GM19468 (cell line): ENCODE data around the gene NT5DC1.

Experiments used
- ATAC-seq: cut with Tn5 transposase; IDR thresholded peaks from one replicate; pipeline ENCODE4 v1.9.1; 2021; ENCODE audit warnings: mild to moderate bottlenecking, moderate library complexity, moderate number of reproducible peaks; ENCODE audit not compliant: unreplicated experiment; ENCODE audit errors: extremely low read depth

The NT5DC1 gene

DNA sequence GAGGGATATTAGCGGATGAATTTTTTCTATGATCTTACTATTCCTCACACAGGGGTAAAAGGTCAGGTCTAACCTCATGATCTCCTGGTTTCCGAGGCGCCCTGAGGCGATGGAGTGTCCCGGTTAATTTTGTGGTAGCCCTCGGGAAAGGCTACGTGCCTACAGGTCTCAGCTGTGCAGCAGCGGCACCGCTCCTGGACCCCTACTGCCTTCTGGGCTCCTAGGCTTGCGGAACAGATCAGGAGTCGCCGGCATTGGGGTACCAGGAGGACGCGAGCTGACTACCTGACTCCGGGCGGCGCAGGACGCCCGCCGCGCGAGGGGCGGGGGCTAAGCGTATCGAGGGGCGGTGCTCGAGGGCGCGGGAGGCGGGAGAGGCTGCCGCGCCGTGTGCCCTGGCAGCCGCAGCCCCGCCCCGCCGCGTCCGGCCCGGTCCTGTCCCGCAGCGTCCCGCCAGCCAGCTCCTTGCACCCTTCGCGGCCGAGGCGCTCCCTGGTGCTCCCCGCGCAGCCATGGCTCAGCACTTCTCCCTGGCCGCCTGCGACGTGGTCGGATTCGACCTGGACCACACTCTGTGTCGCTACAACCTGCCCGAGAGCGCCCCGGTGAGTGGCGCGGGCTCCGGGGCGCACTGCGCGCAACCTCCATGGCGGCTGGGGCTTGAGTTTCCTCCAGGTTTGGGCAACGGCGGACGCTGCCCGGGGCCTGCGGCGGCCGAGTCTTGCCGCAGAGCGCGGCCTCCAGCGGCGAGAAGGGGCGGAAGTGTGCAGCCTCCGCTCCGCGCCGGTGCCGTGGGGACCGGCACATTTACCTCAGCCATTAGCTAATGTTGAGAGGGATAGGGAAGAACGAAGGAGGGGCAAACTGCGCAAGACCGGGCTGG is at the start of gene NT5DC1:
TSS of gene NT5DC1 (plus strand) at position 435 of the 883 bp plus-strand sequence. CDS start at position 513, 78 bp downstream.
- peak; percentile 90 for ATAC-seq

DNA sequence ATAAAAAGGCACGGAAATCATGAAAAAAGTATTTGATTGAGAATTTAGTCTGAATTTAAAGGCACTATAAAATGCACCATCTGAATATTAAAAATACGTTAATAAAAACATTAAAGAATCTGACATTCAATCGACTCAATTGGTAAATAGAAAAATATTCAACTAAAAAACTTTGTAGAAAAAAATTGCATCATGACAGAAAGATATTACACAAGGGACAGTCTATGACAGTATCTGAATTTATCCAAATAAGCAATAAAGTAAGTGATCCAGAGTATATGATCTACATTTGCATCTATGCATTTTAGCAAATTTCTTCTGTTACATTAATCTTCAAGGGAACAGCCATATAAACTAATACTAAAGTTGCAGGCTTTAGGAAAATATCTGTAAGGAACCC is 49.4 kb upstream of the NT5DC1 start:
- no peak for ATAC-seq

DNA sequence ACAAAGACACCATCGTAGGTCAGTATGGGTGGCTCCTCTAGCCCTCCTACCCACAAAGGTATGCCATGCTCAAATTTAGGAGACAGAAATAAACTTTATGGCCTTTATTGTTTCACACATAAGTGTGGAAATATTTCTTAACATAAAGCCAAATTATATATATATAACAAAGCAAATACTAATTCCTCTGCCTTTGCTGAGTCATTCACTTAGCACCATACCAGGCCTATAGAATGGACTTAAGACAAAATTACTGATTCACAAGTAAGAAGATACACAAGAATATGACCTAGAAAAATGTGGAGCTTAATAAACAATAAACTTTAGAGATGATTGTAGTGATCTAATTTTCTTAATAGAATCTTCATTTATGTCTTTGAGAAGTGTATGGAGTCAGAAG is 45.1 kb upstream of the NT5DC1 start:
- no peak for ATAC-seq

DNA sequence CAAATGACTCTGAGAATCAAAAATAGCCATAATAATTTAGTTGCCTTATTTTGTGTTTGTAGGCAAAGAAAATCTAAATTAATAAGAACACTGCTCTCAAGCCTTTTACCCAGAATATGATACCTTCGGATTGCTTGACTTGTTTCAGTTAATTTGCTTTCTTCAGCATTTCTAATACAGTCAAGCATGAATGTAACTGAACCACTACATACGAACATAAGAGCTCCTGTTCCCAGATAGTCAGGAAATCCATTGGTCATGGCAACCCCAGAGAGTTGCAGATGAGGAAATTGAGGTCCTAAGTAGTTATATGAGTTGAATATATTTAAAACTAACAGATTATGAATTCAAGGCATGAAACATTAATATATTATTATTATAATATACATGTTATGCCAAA is 42.9 kb upstream of the NT5DC1 start:
- no peak for ATAC-seq

DNA sequence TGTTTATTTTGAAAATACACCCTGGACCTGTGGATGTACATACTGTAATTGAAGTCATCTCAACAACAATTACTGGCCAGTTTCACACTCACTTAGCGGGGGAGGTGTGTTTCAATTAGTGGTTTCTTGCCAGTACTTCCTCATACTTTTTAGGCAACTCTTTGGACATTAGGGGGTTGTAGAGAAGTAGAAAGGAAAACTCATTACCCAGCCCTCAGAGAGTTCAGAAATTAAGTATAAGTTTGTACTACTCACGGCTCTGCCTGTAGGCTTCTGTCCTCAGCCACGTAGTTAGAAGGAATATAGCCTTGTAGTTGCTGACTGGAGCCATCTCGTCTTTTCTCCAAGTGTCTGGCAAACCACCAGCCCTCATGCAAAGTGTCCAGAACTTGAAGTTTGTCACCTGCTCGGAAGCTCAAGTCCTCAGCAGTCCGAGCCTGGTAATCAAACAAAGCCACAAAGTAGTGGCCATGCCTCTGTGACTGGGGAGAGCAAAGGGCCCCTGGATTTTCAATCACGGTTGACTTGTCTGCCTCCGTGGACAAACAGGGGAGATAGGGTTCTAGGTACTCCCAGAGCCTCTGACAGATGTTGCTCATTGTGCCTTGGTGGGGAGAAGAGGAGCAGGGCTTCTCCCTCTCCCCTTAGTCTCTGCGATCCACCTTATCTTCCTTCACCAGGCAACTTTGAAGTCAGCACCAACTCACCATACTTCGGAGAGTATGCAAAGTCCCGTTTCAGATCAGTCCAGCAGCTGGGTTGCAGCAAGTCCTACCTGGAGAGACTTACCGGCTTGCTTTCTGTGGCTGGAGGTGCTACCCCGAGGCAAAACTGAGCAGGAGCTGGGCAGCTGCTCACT is 40.7 kb upstream of the NT5DC1 start:
- no peak for ATAC-seq

DNA sequence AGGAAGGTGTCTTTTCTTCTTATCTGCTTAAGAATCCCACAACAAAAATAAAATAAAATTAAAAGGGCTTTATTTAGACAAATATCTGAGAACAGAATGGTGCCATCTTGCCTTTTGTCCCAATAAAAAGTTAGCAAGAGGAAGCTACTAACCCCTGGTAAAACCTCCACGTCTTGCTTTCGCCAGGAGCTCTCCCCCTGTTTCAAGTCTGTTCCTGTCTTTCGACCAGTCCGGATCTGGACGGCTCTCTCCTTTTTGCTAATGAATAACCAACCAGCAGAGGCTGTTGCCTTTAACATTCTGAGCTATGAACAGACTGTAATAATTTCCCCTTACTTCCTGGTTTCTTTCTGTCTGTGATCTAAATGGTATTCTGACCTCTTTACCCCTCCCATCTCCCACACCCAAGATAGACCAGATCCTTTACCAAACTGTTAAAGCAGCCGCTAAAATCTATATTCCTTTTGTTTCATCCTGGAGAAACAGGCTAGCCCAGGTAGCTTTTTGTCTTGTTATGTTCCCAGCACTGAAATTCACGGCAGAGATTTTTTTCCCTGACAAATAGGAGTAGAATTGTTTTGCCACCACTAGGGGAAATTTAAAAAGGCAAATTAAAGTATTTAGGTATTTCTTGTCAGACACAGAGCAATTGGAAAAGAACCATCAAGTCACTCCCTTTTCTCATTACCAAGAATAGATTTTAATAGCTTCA is 39.9 kb upstream of the NT5DC1 start, which contains the start of gene FRK:
TSS of gene FRK (minus strand) at position 320 of the 712 bp plus-strand sequence. CDS start 580 bp downstream, outside the sequence.
- no peak for ATAC-seq

DNA sequence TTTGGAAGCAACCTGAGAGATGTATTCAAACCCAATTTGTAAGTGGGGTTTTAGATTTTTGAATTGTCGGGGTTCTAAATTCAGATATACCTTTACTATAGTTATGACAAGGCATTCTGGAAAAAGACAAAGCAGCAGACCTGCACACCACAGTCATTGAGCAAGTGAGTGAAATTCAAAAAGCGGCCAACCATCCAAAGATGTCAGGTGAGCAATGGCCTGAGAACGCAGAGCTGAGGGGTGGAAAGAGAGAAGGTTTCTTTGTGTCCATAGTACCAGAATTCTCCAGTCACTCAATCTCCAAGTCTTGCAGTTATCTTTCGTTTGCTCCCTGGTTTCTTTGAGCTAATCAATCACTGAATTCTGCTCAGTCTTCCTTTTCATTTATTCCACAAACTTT is 38.2 kb upstream of the NT5DC1 start:
- ATAC-seq: no peak

DNA sequence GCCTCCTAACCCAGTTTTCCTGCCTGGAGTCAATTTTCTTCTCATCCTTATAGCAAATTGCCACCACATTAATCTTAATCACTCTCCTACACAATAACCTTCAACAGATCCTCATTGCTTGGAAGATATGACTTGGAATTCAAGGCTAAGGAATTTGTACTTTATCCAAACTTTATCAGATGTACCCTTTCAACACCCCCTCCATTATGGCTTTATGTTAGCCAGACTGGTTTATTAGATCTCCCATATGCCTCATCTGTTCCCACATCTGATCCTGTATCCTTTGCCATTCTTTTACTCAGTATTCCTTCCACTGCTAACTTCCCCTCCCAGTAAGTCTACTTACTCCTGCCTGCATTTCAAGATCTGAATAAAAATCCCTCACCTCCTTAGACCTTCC is 36.0 kb upstream of the NT5DC1 start:
- no peak for ATAC-seq

DNA sequence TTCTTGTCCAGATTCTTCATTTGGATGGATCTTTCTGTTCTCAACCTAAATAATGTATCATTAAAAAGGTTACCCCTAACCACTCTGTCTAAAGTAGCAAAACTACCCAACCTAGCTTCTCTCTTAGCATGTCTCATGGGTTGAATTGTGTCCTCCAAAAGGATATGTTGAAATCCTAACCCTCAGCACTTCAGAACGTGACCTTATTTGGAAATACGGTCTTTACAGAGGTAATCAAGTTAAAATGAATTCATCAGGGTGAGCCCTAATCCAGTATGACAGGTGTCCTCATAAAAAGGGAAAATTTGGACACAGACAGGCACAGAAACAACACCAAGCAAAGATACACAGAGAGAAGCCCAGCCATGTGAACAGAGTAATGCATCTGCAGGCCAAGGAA is 33.9 kb upstream of the NT5DC1 start:
- ATAC-seq: no peak

DNA sequence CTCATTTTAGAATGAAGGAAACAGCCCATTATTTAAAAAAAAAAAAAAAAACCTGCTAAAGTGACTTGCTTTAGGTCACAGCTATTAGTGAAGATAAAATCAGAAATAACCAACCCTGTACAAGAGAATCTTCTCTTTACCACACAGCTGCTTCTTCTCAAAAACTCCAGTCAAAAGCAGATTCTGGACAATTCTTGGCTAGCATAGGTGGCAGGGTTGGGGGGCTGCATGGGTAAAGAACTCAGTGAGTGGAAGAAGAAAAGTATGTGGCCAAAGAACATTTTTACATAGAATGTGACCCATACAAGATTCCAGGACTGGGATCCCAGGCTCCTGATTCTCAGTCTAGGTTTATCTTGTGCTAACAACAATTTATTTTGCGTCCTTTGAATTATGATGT is 30.6 kb upstream of the NT5DC1 start:
- ATAC-seq: no peak

DNA sequence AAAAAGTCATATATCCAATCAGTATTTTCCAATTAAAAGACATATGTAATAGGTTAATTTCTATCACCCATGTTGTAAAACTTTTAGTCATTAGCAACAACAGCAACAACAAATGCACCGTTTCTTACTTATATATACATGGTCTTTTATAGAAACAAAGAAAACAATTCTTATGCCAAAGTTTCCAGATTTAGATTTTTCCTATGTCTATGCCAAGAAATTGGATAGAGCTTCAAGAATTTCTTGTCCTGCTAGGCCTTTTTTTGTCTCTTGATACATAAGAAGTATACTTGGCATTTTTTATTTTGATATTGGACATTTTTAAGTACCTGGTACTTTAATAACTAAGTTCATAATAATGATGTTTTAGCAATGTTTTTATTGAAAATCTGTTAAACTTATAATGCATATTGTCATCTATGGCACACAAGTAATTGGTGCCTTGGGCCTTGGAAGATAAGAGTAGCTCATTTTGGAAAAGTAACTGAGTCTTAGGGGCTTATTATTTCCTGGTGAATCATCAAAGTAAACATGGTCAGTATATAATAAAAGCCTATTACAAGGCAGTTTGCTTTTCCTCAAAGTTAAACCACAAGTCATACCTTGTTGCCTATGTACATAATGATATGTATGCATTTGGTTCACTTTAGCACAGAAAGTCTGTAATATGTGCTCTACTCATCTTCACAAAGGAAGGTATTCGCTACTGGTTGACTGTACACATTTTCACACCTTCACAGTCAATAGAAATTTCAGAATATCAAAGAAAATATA is 29.9 kb upstream of the NT5DC1 start:
- no peak for ATAC-seq

DNA sequence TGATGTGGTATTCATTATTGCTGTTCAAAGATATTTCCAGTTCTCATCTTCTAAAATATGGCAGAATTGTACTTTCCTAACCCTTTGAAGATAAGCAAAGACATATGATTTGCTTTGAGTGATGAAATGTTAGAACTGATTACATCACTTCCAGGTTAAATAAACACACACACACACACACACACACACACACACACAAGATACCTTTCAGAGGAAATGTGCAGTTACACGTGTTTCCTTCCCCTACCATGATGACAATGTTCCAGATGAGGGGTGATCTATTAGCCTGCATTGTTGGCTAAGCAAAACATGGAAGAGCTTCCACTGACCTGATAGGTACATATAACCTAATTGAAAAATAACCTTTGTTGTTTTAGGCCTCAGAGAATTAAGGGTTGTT is 28.3 kb upstream of the NT5DC1 start:
- ATAC-seq: no peak

DNA sequence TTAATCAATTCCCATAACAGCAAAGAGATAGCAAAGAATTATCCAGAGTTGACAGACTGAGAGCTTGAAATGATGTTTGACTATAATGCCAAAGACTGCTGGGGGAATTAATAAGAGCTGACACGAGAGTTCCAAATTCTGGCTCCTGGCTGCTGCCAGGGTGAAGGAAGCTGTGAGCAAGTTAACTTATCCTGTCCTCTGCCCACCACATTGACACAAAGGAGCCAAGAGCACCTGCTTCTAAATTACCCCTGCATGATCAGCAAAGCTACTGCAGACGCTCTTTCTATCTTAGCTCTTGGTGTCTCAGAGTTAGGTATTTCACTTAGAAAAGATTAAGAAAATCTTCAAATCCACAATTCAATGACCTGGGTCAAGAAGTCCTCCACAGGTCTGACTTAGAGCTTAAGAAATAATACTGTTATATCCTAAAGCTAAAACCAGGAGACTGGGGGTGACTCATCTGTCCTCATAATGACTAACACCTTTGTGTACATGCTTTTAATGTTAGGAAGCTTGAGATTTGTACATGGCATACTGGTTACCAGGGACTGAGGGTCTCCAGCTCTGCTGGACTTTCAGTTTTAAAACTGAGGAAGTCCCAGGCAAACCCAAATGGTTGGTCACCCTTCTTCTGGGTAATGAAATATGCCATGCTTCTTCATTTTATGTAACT is 26.8 kb upstream of the NT5DC1 start:
- ATAC-seq: no peak

DNA sequence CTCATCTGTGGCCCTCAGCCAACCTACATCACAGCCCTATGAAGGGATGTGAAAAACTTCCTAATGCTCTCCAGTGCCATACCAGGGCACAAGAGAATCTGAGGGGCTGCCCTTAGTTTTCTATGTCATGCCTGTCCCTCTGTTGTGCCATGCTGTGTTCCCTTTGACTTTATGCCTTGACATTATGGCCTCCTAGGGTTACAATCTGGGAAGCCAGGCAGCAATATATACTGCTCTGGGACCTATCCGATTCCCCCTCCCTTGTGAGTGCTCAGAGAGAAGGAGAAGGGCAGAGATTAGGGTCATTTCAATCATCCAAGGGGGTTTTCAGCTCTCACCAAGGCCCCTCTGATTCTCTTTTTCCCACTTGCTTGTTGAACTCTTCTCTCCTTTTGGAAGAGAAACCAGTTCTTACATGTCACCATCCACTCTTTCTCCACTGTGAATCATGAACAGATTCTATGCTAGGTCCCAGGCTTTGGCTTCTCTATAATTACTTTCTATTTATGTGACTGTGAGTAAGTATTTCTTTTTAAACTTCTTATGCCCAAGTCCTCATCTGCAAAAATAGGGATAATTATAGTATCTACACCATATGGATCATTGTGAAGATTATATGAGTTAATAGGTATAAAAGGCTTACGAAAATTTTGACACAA is 25.8 kb upstream of the NT5DC1 start:
- no peak for ATAC-seq

DNA sequence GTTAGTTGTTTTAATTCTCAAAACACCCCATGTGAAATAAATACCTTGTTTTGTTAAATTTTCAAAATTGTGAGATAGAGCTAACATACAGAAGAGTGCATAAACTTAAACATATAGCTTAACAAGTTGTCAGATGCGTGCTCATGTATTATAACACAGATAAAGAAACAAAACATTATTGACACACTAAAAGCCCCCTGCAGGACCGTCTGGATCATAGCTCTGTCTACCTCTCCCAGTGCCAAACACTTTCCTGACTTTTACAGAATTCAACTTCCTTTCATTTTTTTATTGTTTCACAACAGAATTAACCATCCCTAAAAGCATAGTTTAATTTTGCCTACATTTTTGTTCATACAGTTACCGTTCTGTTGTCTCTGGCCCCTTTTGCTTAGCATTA is 22.1 kb upstream of the NT5DC1 start:
- no peak for ATAC-seq

DNA sequence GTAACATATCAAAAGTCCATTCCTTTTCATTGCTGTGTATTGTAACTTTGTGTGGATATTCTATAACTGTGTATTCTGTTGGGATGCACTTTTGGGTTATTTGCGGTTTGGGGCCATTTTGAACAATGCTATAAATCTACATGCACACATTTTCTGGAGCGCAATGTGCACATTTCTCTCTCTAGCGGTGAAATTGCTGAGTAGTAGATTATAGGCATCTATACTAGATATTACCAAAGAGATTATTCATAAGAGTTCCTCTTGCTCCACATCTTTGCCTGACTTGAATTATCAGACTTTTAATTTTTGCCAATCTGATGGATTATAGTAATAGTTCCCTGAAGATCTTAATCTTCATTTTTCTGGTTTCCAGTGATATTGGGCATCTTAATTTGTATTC is 21.7 kb upstream of the NT5DC1 start:
- no peak for ATAC-seq

DNA sequence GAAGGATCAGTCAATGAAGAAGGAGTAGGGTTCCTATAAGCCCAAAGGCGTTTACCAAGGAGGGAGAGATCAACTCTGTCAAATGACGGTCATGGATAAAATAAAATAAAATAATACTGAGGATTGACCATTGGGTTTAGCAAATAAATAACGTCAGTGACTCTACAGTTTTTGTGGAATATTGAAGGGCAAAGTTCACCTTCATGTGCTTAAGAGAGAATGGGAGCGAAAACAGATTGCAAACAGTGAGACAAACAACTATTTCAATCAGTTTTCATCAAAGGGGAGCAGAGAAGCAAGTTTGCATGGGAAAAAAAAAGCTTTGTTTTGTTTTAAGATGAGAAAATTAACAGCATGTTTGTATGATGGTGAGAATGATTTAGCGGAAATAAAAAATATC is 17.6 kb upstream of the NT5DC1 start:
- ATAC-seq: no peak

DNA sequence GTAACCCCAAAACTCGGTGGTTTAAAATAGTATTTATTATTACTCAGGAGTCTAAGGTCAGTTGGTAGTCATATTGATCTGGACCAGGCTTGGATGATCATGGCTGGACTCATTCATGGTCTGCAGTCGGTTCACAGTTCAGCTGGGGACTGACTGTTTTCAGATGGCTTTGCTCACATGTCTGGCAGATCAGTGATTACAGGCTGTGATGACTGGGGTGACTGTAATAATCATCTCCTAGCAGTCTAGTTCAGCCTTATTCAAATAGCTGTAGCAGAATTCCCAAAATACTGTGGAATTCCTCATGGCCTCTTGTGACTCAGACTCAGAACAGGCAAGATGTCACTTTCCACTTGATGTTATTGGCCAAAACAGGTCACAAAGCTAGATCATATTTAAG is 16.4 kb upstream of the NT5DC1 start:
- no peak for ATAC-seq
